K562 (cell line): Measurements from ENCODE around the gene RAB7A.

Source experiments
- ESRRA ChIP-seq: fragments of 450-650 bp; IDR thresholded peaks from 2 replicates; pipeline ENCODE4 v1.6.1; 2014; ENCODE audit warnings: low read depth, mild to moderate bottlenecking, moderate library complexity, borderline replicate concordance
- LEF1 ChIP-seq: fragments of 450-650 bp; IDR thresholded peaks from 2 replicates; pipeline ENCODE4 v1.6.1; 2016; ENCODE audit warnings: mild to moderate bottlenecking
- U2AF2 ChIP-seq: fragments of 200-400 bp; formaldehyde crosslinking; optimal IDR thresholded peaks from 2 replicates; pipeline ENCODE3; 2017; ENCODE audit warnings: low read depth, mild to moderate bottlenecking, low read length
- WHSC1 ChIP-seq: IDR thresholded peaks from one replicate; pipeline ENCODE4 v1.6.1; 2012; ENCODE audit warnings: low read length, control low read depth, inconsistent platforms
- TF ChIP-seq, protein P1 (sequence below): fragments of 450-650 bp; IDR thresholded peaks from 2 replicates; pipeline ENCODE4 v1.6.1; 2016; ENCODE audit warnings: missing biosample characterization, missing genetic modification characterization
- TF ChIP-seq, protein P2 (sequence below): IDR thresholded peaks from 2 replicates; pipeline ENCODE4 v1.6.1; 2016; ENCODE audit warnings: missing genetic modification characterization, missing compliant biosample characterization
- TF ChIP-seq, protein P3 (sequence below), 3 experiments: IDR thresholded peaks in 2 of 3; conservative IDR thresholded peaks in 1 of 3; 2 replicates each; pipeline ENCODE4 v1.5.1; 2011 to 2012; ENCODE audit warnings: low read length in 3 of 3, mild to moderate bottlenecking in 3 of 3, control low read depth in 2 of 3, improper control_type of control experiment in 1 of 3, inconsistent platforms in 1 of 3, low read depth in 1 of 3, mixed read lengths in 1 of 3, moderate library complexity in 1 of 3; ENCODE audit not compliant: insufficient read depth in 2 of 3

DNA sequence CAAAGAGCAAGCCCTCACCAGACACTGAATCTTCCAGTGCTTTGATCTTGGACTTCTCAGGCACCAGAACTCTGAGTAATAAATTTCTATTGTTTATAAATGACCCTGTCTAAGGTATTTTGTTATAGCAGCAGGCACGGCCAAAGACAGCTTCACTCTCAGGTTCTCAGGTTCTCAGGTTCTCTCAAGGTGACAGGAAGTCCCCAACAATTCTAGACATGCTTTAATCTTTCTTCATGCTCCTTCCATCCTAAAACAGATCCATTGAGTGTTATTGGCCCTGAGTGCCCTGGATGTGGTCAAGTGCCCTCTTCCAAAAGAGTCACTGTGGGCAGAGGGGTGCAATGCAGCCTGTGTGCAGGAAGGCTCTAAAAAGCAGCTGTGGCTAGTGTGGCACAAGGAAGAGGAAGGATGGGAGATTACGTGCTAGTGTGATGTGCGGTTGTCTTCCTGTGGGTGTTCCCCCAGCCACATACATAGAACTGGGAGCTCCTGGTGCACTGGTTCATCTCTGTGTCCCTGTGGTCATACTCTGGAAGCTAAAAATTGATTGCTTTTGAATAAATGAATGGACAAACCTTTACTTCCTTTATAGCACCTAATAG lies 11.0 kb upstream of the RAB7A start:
- TF ChIP-seq, protein P1, sequence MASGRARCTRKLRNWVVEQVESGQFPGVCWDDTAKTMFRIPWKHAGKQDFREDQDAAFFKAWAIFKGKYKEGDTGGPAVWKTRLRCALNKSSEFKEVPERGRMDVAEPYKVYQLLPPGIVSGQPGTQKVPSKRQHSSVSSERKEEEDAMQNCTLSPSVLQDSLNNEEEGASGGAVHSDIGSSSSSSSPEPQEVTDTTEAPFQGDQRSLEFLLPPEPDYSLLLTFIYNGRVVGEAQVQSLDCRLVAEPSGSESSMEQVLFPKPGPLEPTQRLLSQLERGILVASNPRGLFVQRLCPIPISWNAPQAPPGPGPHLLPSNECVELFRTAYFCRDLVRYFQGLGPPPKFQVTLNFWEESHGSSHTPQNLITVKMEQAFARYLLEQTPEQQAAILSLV (tag): no peak
- TF ChIP-seq U2AF2 (no peak), LEF1 (no peak), ESRRA (no peak), WHSC1 (no peak)
- TF ChIP-seq, protein P2, sequence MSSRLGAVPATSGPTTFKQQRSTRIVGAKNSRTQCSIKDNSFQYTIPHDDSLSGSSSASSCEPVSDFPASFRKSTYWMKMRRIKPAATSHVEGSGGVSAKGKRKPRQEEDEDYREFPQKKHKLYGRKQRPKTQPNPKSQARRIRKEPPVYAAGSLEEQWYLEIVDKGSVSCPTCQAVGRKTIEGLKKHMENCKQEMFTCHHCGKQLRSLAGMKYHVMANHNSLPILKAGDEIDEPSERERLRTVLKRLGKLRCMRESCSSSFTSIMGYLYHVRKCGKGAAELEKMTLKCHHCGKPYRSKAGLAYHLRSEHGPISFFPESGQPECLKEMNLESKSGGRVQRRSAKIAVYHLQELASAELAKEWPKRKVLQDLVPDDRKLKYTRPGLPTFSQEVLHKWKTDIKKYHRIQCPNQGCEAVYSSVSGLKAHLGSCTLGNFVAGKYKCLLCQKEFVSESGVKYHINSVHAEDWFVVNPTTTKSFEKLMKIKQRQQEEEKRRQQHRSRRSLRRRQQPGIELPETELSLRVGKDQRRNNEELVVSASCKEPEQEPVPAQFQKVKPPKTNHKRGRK (tag): no peak
- TF ChIP-seq, protein P3, sequence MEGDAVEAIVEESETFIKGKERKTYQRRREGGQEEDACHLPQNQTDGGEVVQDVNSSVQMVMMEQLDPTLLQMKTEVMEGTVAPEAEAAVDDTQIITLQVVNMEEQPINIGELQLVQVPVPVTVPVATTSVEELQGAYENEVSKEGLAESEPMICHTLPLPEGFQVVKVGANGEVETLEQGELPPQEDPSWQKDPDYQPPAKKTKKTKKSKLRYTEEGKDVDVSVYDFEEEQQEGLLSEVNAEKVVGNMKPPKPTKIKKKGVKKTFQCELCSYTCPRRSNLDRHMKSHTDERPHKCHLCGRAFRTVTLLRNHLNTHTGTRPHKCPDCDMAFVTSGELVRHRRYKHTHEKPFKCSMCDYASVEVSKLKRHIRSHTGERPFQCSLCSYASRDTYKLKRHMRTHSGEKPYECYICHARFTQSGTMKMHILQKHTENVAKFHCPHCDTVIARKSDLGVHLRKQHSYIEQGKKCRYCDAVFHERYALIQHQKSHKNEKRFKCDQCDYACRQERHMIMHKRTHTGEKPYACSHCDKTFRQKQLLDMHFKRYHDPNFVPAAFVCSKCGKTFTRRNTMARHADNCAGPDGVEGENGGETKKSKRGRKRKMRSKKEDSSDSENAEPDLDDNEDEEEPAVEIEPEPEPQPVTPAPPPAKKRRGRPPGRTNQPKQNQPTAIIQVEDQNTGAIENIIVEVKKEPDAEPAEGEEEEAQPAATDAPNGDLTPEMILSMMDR (IDR thresholded peaks at IDR 0.05 in 2 of 3, conservative IDR thresholded peaks at IDR 0.05 in 1 of 3; ENCODE audit: insufficient read depth in 2 of 3, low read depth in 1 of 3, low read length in 3 of 3): no peak
